HG02852 (cell line): ENCODE results near the gene WARS2.

Experiments
- ATAC-seq: cut with Tn5 transposase; IDR thresholded peaks from one replicate; pipeline ENCODE4 v1.9.1; 2021; ENCODE audit warnings: mild to moderate bottlenecking, moderate library complexity; ENCODE audit not compliant: unreplicated experiment

WARS2 gene

DNA sequence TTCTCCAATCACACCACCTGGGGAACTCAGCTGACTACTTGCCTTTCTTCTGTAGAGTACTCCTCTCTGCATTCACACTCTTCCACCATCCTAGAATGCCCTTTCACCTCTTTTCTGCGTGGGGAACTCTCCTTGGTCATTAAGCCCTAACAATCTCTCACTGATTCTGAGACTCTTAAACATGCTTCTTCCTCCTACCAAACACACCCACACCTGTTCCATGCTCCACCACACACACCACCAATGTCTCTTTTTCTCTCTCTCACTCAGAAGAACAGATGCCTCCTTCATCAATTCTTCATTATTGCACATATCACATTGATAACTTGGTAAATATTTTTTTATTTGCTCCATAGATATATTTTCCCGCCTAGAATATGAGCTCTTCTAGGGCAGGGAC is 53.6 kb downstream of the WARS2 start:
- ATAC-seq = no peak

DNA sequence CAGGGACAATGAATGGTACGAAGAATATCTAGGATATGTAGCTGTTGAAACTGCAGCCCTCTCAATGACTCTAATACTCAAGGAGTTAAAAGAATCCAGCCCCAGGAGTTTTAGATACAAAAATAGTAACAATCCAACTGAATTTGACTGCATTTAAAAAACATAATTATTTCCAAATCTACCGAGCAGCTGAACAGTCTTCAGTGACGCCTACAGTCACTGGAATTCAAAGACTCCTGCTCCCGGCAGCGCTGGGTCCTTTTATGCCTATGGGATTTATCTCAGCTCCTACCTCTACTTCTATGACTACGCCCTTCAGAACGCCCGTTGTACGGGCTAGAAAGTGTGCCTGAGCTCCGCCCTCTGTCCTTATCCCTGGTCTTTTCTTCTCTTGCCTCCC is 55.7 kb downstream of the WARS2 start:
- ATAC-seq = no peak

DNA sequence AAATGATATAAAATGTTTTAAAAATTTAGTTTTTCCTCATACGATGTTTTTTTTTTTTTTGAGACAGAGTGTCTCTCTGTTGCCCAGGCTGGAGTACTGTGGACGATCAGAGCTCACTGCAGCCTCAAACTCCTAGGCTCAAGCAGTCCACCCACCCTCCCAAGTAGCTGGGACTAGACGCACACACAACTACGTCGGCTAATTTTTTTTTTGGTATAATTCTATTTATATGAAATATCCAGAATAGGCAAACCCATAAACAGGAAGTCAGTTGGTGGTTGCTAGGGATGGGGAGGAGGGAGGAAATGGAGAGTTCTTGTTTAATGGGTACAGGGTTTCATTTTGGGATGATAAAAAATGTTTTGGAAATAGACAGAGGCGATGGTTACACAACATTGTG is 56.5 kb downstream of the WARS2 start:
- no peak for ATAC-seq

DNA sequence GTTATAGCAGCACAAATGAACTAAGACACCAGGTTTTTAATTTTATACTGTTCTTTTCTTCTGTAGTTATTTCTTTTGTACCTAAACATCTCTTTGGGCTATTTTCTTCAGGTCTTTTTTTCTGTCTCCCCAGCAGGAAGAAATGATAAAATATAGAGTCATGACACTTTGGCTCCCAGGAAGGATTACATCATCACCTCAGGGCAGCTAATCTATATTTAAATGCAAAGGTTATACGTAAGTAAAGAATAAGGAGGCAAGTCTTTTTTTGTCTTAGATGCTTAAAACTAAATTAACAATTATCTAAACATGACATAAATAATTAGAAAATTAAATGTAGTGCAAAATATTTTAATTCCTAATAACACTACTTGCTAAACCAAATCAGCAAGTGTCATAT is 57.0 kb downstream of the WARS2 start:
- ATAC-seq = no peak

DNA sequence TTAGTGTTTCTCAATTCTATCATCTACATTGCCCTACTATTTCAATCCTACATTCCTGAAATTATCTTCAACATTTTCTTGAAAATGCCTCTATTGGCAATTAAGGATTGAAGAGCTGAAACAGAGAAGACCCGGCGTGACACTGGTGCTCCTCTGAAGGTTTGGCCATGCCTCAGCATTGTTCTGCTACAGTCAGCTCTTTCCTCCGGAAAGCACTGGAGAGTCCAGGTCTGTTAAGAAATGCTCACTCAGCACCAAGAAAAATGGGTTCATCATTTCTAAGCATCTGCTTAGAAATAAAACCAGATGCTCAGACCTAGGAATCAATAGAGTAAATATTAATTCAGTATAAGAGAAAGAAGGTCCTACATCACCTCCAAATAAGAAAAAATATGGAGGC is 58.8 kb downstream of the WARS2 start:
- no peak for ATAC-seq

DNA sequence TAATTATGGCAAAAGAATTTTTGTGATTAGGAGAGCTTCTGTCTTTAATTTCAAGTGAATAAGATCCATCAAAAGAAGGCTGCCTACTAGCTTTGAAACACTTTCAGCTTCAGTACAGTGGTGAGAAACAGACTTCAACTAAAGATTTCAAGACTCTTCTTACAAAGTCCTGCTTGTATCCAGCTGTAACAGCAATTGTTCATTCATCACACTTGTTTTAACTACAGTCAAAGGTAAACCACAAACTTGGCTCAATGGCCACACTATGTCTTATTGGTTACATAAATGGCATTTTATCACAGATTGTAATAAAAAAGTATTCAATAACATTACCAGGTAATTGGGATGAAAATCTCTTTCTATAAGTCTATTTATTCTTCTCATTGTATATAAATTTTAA is 59.2 kb downstream of the WARS2 start:
- no peak for ATAC-seq

DNA sequence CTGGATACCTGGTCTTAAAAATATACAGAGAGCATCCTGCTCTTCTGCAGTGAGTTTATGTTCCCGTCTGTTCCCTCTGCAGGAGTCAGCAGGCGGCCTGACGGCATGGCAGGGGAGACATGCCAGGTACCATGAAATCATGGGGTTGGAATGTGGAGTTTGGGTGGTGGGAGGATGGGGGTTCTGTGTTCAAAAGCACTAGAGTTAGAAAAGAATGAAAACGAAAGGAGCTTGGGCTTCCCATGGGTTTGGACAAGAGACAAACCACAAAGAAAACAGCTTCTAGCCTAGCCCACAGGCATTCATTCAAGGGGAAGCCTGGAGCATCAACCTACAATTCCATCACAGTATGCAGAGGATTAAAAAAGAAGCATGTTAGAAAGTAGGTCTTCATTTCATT is 59.9 kb downstream of the WARS2 start:
- no peak for ATAC-seq

DNA sequence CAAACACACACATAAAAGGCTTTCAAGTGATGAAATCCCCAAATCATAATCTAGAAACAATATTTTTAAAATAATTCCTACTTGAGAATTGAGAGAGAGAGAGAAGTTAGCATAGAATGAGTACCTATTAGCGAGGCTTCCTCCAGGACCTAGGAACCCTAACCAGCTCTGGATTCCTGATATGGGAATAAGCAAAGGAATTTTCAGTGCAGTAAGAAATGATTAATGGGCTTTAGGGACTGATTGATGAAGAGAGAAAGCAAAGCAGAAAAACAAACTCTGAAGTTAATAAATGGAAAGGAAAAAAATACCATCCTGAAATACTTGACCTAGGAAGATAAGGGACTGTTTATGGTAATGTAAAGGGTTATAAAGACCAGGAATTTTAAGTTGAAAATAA is 60.6 kb downstream of the WARS2 start:
- ATAC-seq = no peak

DNA sequence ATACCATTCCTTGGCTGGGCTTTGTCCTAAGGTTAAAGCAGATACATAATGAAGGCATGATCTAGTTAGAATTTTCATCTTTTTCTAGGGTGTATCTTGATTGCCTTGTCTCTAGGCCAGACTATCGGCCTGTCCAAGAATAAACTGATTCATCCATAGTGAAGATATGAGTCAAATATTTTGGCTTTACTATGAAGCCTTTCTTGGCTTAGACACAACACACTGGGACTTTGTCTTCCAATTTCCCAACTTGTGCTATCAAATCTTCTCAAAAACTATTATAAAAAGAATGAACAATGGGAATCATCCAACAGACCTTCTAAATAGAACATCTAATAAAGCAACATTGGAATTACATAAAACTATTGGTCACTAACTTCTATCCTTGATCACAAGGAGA is 64.8 kb downstream of the WARS2 start:
- ATAC-seq = no peak

DNA sequence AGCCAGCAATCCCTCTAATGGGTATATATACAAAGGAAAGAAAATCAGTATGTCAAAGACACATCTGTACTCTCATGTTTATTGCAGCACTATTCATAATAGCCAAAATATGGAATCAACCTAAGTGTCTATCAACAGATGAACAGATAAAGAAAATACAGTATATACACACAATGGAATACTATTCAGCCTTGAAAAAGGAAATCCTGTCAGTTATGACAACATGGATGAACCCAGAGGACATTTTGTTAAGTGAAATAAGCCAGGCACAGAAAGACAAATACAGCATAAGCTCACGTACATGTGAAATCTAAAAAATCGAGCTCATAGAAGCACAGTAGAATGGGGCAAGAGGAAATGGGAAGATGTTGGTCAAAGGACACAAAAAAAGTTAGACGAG is 69.1 kb downstream of the WARS2 start:
- no peak for ATAC-seq

DNA sequence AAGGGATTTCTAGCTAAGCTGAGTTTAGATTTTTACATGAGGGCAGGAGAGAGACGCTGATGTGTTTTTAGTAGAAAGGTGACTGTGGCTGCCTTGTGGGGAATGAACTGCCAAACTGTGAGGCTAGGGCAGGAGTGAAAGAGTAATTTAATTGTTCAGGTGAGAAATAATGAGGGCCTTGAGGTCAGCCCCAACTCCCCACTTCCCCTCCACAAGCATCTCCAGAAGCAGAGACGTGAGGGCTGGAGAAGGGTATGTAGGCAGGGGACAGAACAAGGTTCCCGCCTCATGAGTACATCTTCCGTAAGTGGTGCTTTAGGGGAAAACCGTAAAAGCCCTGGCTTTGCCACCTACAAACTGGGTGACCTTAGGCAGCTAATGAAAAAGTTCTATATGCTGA is 70.8 kb downstream of the WARS2 start:
- no peak for ATAC-seq

DNA sequence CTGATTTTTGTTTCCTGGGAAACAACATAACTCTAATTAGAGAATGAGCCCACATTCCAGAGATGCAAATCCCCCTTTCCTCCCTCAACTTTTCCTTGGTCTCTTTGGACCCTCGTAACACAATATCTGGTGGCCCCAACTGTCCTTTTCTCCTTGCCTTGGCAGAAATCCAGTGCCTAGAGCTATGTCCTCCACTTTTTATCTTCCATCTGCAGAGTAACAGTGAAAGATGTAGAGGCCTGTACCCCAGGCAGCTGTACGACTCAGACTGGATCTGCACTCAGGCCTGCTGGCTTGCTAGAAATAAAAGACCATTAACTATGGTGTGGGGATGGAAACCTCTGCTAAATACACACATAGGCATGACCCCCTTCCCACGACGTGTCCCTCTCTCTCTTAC is 72.0 kb downstream of the WARS2 start:
- ATAC-seq = no peak

DNA sequence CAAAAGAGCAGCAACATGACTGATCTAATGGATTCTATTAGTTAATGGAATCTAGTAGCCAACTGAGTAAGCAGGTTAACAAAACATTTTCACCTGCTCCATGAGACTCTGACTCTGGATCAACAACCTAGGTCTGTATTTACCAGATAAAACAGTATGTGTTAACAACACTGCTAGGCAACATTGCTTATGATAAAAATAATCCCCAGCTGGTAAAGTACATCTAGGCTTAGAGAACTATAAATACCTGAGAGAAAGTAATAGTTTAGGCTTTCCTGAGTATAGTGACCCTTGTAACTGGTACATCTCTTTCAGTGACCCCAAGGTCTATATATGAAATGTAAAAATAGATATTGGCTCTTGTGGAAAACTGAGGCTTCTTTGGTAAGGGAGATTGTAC is 78.8 kb downstream of the WARS2 start:
- no peak for ATAC-seq

DNA sequence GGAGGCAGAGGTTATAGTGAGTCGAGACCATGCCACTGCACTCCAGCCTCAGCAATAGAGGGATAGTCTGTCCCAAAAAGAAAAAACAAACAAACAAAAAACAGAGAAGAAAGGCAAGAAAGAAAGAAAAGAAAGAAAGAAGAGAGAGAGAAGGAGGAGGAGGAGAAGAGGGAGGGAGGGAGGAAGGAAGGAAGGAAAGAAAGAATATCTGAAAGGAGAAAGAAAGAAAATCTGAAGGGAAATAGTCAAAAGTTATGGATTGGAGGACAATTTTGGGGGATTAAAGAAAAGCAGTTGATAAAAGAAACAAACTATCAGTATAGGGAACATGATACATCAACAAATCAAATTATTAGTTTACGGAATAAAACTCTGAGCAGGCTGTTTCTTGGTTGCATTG is 84.9 kb downstream of the WARS2 start:
- ATAC-seq = no peak

DNA sequence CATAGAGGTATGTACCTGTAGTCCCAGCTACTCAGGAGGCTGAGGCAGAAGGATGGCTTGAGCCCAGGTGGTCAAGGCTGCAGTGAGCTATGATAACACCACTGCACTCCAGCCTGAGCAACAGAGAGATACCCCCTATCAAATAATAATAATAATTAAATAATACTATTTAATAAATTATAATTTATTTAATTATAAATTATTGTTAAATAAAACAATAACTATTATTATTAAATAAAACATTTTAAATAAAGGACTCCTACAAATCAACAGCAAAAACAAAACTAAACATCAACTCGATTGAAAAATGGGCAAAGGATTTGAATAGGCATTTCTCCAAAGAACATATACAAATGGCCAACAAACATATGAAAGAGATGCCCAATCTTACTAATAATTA is 86.5 kb downstream of the WARS2 start:
- ATAC-seq = no peak

DNA sequence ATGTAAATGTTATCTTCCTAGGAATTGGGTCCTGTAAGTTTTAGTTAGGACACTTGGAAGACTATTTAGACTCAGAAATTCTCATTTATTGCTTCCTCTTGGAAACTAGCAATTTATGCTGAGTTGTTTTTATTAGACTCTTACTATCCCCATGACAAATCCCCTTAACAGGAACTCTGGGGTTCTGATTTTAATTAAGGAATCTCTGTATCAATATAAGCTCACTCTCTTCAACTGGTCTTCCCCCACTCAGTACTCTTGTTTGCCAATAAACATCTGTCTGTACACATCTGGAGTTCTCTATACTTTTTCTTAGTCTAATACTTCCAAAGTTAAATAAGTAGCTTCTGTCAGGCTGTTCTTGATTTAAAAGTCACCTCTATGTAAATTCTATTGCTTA is 88.2 kb downstream of the WARS2 start:
- ATAC-seq = no peak

DNA sequence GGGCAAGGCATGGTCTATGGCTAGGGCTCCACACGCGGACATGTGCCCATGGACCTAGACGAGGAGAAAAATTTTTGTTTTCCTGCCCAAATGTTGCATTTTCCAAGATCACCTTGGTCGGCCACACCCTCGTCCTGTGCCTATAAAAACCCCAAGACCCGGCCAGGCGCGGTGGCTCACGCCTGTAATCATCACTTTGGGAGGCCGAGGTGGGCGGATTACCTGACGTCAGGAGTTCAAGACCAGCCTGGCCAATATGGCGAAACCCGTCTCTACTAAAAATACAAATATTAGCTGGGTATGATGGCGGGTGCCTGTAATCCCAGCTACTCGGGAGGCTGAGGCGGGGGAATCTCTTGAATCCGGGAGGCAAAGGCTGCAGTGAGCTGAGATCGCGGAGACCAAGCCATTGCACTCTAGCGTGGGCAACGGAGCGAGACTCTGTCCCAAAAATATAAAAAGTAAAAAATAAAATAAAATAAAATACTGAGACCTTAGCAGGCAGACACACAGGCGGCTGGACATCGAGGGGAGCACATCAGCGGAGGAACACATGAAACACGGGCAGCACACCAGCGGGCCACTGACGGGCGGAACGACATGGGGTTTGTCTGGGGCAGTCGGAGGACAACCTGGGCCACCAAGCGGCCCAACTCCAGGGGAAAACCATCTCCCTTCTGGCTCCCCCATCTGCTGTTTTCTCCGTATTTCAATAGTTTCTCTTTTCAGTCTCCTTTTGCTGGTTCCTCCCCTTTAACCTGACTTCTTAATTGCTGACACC is 91.6 kb downstream of the WARS2 start:
- ATAC-seq = no peak

DNA sequence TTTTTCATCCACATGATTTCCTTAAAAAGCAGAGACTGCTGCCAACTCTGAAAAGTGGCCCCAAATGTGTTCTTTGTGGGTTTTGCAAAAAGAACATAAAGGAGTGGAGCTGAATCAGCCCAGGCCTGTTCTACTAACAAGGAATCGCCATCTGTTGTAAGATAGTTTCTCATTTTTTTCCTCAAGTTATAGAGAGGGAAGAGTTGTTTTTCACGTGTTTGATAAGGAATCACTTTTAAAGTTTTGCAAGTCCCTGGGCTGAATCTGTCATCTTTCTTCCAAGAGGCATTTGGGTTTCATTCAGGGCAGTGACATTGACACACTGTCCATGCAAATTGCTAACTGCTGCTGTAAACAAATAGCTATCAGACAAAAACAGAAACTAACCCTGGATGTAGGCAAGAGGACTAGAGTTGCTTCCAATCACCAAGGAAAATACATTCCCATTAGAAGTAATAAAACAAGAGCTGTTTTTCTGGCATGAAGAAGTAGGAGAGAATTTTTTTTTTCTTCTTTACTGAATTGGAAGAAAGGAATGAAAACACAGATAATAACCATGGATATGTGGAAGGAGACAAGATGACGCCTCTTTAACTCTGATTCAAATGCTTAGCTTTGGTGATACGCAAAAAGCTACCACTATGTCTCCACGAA is 93.5 kb downstream of the WARS2 start:
- ATAC-seq = no peak

DNA sequence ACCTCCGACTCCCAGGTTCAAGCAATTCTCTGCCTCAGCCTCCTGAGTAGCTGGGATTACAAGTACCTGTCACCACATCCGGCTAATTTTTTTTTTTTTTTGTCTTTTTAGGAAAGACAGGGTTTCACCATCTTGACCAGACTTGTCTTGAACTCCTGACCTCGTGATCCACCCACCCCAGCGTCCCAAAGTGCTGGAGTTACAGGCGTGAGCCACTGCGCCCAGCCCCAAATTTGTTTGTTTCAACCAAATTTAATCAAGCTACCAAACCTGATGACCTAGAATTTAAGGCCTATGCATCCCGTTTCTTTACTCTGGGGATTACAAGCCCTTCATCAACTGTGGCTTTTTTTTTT is 94.0 kb downstream of the WARS2 start:
- ATAC-seq = no peak

DNA sequence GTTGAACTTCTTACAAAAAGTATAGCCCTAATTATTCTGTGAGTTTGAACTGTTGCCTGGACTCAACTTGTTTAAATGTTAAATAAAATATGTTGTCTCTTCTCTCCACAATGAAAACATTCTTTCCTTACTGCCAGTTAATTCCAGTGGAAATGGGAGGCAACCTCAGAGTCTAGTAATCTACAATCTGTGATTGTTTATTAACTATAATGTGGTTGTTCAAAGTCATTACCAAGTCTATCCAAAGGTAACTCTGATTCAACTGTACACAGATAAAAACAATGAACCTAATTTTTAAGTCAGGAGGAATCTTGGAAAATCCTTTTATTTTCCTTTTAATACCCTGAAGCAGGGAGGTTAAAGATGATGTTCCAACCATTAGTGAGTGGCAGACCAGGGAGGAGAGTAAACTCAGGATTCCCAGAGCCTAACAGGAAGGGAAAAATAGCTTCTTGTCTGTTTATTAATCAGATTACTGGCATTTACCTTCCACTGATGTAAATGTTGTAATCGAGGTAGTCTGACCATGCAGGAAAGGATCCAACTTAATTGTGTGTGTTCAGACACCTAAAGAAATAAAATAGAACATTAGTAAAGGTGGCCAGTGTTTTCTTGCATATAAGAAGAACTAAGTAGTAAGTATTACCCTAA is 95.2 kb downstream of the WARS2 start:
- no peak for ATAC-seq

DNA sequence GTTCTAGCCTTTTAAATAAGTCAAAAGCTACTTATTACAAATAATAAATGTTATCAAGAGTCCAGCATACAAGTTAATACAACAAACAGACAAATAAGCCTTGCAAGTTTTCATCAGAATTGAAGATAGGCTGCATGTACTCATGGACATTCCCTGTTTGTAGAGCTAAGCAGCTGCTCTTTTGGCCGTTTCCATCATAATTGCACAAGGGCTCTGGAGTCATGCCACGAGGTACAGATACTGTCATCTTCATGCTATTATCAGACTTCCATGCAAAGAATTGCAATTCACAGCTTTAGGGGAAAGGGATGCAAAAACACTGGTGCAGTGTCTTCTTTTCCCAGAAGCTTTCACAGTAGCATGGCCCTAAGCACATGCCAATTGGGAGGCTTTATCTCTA is 99.5 kb downstream of the WARS2 start:
- no peak for ATAC-seq

DNA sequence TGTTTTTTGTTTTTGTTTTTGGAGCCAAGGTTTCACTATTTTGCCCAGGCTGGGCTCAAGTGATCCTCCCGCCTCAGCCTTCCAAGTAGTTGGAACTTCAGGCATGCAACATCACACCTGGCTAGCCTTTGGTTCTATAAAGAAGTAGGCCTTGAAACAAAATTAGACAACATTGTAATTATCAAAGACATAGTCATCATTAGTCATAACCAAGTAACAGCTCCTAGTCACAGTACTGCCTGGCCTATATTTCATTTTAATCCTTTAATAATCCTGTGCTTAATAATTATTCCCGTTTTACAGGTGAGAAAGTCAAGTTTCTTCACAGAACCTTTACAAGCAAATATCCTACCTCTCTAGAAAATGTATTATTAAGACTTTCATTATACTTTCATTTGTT is 100.0 kb downstream of the WARS2 start:
- ATAC-seq = no peak
